ENCODE data around the gene NOLC1. TPM values are rescaled to one million over a fixed set of nuclear protein-coding genes. Genes with fewer than 3 reads are reported as not detected.

The NOLC1 gene
- total RNA-seq, 2 experiments from 2014 or later: 57.0 to 64.3 TPM

DNA sequence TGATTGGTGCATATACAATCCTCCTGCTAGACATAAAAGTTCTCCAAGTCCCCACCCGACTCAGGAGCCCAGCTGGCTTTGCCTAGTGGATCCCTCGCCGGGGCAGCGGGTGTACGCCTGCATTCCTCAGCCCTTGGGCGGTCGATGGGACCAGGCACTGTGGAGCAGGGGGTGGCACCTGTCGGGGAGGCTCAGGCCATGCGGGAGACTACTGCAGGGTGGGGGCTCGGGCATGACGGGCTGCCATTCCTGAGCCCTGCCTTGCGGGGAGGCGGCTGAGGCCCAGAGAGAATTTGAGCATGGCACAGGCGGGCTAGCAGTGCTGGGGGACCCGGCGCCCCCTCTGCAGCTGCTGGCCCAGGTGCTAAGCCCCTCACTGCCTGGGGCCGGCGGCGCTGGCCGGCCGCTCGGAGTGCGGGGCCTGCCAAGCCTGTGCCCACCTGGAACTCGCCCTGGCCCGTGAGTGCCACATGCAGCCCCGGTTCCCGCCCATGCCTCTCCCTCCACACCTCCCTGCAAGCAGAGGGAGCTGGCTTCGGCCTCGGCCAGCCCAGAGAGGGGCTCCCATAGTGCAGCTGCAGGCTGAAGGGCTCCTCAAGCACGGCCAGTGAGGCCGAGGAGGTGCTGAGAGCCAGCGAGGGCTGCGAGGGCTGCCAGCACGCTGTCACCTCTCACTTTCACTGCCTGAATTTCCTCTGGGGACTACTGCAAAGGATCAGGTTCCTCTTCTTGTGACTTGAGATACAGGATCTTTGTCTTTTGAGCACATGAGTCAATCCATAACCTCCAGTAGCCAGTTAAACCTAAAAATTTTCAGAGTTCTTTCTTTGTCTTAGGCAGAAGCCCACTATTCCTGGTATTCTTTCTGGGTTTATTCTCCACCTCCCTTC is 48.8 kb downstream of the NOLC1 start:
- CTCF ChIA-PET: interaction anchor here (1.4 kb wide), 1 partner anchor 32 kb away, joined by 5 read pairs; no protein-coding TSS in a partner anchor
- no peak overlapping the region for H3K27ac Mint-ChIP-seq
- POLR2A ChIA-PET: no interaction called here
- peaks cover 16% of the 10 kb centered on the region for H3K9me3 Mint-ChIP-seq
- peaks cover 4% of the 10 kb centered on the region for H3K4me1 Mint-ChIP-seq
- no peaks in the 10 kb centered on the region for H3K36me3 Mint-ChIP-seq (ENCODE audit: low read depth)
- no peak overlapping the region for H3K4me3 Mint-ChIP-seq
- DNase-seq: no peak
- H3K27me3 Mint-ChIP-seq: peaks cover 6% of the 10 kb centered on the region

- POLR2A ChIA-PET: no interaction called here
- H3K36me3 Mint-ChIP-seq (ENCODE audit: low read depth): no peaks in the 10 kb centered on the region
- H3K27ac Mint-ChIP-seq: no peak overlapping the region
Observed at GRCh38 chr10:102202386-102202785, 50.2 kb downstream of the NOLC1 start.

GRCh38 chr10:102208311-102209035 is 56.3 kb downstream of the NOLC1 start:
- no peak for DNase-seq
- Mint-ChIP-seq H3K36me3 (ENCODE audit: low read depth) (no peaks in the 10 kb centered on the region), H3K4me1 (no peaks in the 10 kb centered on the region), H3K27me3 (peaks cover 4% of the 10 kb centered on the region), H3K27ac (no peak overlapping the region), H3K4me3 (no peak overlapping the region), H3K9me3 (peaks cover 12% of the 10 kb centered on the region)
- CTCF ChIA-PET: interaction anchor here (1.0 to 1.4 kb wide), 2 partner anchors 16 to 39 kb away, joined by 3 to 4 read pairs; no protein-coding TSS in a partner anchor
- POLR2A ChIA-PET: no interaction called here

More at GRCh38 chr10:102202386-102202785, 50.2 kb downstream of the NOLC1 start:
- DNase-seq: no peak
- peaks cover 16% of the 10 kb centered on the region for H3K9me3 Mint-ChIP-seq
- CTCF ChIA-PET: interaction anchor here (1.4 kb wide), 1 partner anchor 33 kb away, joined by 6 read pairs; no protein-coding TSS in a partner anchor
- peaks cover 4% of the 10 kb centered on the region for H3K4me1 Mint-ChIP-seq
- peaks cover 6% of the 10 kb centered on the region for H3K27me3 Mint-ChIP-seq
- no peak overlapping the region for H3K4me3 Mint-ChIP-seq

- Mint-ChIP-seq H3K4me3 (no peak overlapping the region), H3K36me3 (ENCODE audit: low read depth) (no peaks in the 10 kb centered on the region), H3K27me3 (peaks cover 12% of the 10 kb centered on the region), H3K27ac (no peak overlapping the region), H3K4me1 (no peaks in the 10 kb centered on the region), H3K9me3 (peaks cover 4% of the 10 kb centered on the region)
- POLR2A ChIA-PET: no interaction called here
- no peak for DNase-seq
- CTCF ChIA-PET: interaction anchor here (0.6 to 1.2 kb wide), 2 partner anchors 19 to 1110 kb away, joined by 4 to 6 read pairs; no protein-coding TSS in a partner anchor
Observed at GRCh38 chr10:102211615-102212299, 59.6 kb downstream of the NOLC1 start.

Other genes starting within 250 kb of the NOLC1 start
- gene ARMH3, start 96.2 kb upstream of the NOLC1 start, total RNA-seq: 10 to 100 TPM; 22.8 to 23.9 TPM
- 10 to 100 TPM; 24.7 to 25.7 TPM for gene HPS6, start 87.0 kb upstream of the NOLC1 start, total RNA-seq
- gene LDB1, start 32.0 kb upstream of the NOLC1 start, total RNA-seq: 10 to 100 TPM; 81.3 to 83.1 TPM
- gene PPRC1, start 19.3 kb upstream of the NOLC1 start, total RNA-seq: 10 to 100 TPM; 32.5 to 35.8 TPM
- gene ELOVL3, start 73.9 kb downstream of the NOLC1 start, total RNA-seq: not detected
- not detected for gene PITX3, start 89.1 kb downstream of the NOLC1 start, total RNA-seq
- gene GBF1, start 93.1 kb downstream of the NOLC1 start, total RNA-seq: 10 to 100 TPM; 42.4 to 43.1 TPM
- gene NFKB2, start 243.3 kb downstream of the NOLC1 start, total RNA-seq: 100 to 1,000 TPM; 121 to 122 TPM

Data from activated CD4-positive, alpha-beta memory T cell treated with anti-CD3 and anti-CD28 coated beads, Interleukin-2, amount 10 ng/mL, durations not matched to agents 7 days and 5 days (primary cell).